NB4 (cell line): ENCODE measurements around the gene ITGB8.

Source experiments
- MYC ChIP-seq: IDR thresholded peaks from 2 replicates; pipeline ENCODE4 v1.6.1; 2011; ENCODE audit warnings: low read depth, low read length
- POLR2A ChIP-seq: IDR thresholded peaks from 2 replicates; pipeline ENCODE4 v1.6.1; 2011; ENCODE audit warnings: mild to moderate bottlenecking; ENCODE audit not compliant: insufficient read length; ENCODE audit errors: extremely low read depth
- TF ChIP-seq, protein P1 (sequence below): IDR thresholded peaks from one replicate; pipeline ENCODE4 v1.5.1; 2012; ENCODE audit warnings: low read depth, low read length
- TF ChIP-seq, protein P2 (sequence below): IDR thresholded peaks from 2 replicates; pipeline ENCODE4 v1.6.1; 2011; ENCODE audit warnings: low read depth, low read length

DNA sequence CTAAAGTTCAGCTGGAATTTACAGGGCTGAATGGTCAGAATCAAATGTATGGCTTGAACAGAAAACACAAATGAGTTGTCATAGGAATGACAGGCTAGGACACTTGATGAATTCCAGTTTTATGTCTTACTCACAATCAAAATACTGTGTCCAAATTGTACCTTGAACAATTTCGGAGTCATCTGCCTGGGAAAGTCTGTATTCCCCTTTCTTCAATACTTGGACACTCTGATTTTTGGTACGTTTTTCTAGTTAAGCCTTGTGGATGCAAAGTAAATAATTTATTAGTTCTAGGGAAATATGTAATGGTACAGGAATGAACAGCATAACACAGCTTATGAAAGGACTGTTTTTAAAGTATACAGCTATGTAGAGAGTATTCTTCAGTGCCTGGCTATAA is 100.4 kb downstream of the ITGB8 start:
- TF ChIP-seq, protein P1, sequence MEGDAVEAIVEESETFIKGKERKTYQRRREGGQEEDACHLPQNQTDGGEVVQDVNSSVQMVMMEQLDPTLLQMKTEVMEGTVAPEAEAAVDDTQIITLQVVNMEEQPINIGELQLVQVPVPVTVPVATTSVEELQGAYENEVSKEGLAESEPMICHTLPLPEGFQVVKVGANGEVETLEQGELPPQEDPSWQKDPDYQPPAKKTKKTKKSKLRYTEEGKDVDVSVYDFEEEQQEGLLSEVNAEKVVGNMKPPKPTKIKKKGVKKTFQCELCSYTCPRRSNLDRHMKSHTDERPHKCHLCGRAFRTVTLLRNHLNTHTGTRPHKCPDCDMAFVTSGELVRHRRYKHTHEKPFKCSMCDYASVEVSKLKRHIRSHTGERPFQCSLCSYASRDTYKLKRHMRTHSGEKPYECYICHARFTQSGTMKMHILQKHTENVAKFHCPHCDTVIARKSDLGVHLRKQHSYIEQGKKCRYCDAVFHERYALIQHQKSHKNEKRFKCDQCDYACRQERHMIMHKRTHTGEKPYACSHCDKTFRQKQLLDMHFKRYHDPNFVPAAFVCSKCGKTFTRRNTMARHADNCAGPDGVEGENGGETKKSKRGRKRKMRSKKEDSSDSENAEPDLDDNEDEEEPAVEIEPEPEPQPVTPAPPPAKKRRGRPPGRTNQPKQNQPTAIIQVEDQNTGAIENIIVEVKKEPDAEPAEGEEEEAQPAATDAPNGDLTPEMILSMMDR, result no peak
- TF ChIP-seq POLR2A (no peak), MYC (no peak)
- TF ChIP-seq, protein P2, sequence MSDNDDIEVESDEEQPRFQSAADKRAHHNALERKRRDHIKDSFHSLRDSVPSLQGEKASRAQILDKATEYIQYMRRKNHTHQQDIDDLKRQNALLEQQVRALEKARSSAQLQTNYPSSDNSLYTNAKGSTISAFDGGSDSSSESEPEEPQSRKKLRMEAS, result no peak
